Vagina (tissue), 2 donors: ENCODE measurements around the gene SMTNL2.

Experiments used
- POLR2A ChIP-seq, 2 donors: fragments of 450-650 bp; IDR thresholded peaks; one replicate each; pipeline ENCODE4 v1.6.1; 2017; ENCODE audit warnings: antibody characterized with exemption in 2 of 2, mild to moderate bottlenecking in 2 of 2, moderate library complexity in 2 of 2
- POLR2AphosphoS5 ChIP-seq, 2 donors: sonication (generic); formaldehyde crosslinking; IDR thresholded peaks; one replicate each; pipeline ENCODE4 v1.9.0; 2017; ENCODE audit warnings: antibody characterized with exemption in 2 of 2, mild to moderate bottlenecking in 2 of 2, low read depth in 1 of 2; ENCODE audit not compliant: insufficient read depth in 1 of 2
- TF ChIP-seq, protein P1 (sequence below), 3 experiments: fragments of 450-650 bp in 2 of 3; fragments of 200-600 bp in 1 of 3; sonication (generic) in 1 of 3; IDR thresholded peaks; one replicate each; pipeline ENCODE4 v1.5.1; 2017 to 2019; ENCODE audit warnings: antibody characterized with exemption in 3 of 3, mild to moderate bottlenecking in 2 of 3, moderate library complexity in 2 of 3

- TF ChIP-seq, protein P1, sequence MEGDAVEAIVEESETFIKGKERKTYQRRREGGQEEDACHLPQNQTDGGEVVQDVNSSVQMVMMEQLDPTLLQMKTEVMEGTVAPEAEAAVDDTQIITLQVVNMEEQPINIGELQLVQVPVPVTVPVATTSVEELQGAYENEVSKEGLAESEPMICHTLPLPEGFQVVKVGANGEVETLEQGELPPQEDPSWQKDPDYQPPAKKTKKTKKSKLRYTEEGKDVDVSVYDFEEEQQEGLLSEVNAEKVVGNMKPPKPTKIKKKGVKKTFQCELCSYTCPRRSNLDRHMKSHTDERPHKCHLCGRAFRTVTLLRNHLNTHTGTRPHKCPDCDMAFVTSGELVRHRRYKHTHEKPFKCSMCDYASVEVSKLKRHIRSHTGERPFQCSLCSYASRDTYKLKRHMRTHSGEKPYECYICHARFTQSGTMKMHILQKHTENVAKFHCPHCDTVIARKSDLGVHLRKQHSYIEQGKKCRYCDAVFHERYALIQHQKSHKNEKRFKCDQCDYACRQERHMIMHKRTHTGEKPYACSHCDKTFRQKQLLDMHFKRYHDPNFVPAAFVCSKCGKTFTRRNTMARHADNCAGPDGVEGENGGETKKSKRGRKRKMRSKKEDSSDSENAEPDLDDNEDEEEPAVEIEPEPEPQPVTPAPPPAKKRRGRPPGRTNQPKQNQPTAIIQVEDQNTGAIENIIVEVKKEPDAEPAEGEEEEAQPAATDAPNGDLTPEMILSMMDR (IDR thresholded peaks at IDR 0.05) = no peak
- TF ChIP-seq POLR2A (IDR thresholded peaks at IDR 0.05) = no peak
- no peak for TF ChIP-seq POLR2AphosphoS5 (IDR thresholded peaks at IDR 0.05; ENCODE audit: insufficient read depth in 1 of 2, low read depth in 1 of 2)
These were observed 12.2 kb upstream of the SMTNL2 start for GRCh38 chr17:4572131-4572530.
